ENCODE data around the gene CCDC85B. TPM values are rescaled to one million over a fixed set of nuclear protein-coding genes. Genes with fewer than 3 reads are reported as not detected.

The CCDC85B gene
- total and polyA plus RNA-seq, 12 donors, result 0.16 to 162 (median 58.4) TPM

DNA sequence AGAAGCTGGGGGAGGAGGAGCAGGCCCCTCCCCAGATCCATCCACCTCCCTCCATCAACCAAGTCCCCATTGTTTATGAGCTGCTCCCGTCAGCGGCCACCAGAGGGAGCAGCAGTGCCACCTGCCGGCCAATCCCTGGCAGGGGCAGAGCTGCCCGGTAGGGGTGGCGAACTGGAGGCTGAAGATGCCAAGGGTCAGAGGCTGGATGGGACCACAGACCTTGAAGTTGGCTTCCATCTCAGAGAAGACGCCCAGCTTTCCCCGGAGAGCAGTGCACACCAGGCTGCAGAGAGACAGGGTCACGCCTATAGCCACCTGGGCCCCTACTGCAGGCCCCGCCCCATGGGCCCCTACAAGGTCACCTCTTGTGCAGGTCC, 5.8 kb upstream of the CCDC85B start:
- peak; percentile 73 to 84 (median 79) for DNase-seq
- TF ChIP-seq, protein P1, sequence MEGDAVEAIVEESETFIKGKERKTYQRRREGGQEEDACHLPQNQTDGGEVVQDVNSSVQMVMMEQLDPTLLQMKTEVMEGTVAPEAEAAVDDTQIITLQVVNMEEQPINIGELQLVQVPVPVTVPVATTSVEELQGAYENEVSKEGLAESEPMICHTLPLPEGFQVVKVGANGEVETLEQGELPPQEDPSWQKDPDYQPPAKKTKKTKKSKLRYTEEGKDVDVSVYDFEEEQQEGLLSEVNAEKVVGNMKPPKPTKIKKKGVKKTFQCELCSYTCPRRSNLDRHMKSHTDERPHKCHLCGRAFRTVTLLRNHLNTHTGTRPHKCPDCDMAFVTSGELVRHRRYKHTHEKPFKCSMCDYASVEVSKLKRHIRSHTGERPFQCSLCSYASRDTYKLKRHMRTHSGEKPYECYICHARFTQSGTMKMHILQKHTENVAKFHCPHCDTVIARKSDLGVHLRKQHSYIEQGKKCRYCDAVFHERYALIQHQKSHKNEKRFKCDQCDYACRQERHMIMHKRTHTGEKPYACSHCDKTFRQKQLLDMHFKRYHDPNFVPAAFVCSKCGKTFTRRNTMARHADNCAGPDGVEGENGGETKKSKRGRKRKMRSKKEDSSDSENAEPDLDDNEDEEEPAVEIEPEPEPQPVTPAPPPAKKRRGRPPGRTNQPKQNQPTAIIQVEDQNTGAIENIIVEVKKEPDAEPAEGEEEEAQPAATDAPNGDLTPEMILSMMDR (IDR thresholded peaks at IDR 0.05), result peak; percentile 97 to 100 (median 98)
- no peak for TF ChIP-seq POLR2A (IDR thresholded peaks at IDR 0.05)
- no peak overlapping the region for H3K4me3 ChIP-seq
- intact Hi-C loops (cut with DNase I), result loop anchor here (2.0 to 5.0 kb wide), 3 partner anchors 78 to 104 kb away; partner anchors contain the start of gene SART1 (in 2 of the 2)
- WGBS, 4 donors, result 15 to 20% (median 16%) methylated on average over 8 to 9 of the region's 9 CpGs; no CpG with 5 or more reads in 1 of the 4 donors
- no peaks in the 10 kb centered on the region for H3K9me3 ChIP-seq (replicated peaks in 1 of 3)
- no peak overlapping the region for H3K27ac ChIP-seq
- no peaks in the 10 kb centered on the region for H3K27me3 ChIP-seq
- peaks cover 0 to 43% of the 10 kb centered on the region in 2 donors for H3K36me3 ChIP-seq (replicated peaks in 1 of 2)
- H3K4me1 ChIP-seq (replicated peaks in 1 of 2), result peaks cover 15 to 21% of the 10 kb centered on the region in 2 donors

DNA sequence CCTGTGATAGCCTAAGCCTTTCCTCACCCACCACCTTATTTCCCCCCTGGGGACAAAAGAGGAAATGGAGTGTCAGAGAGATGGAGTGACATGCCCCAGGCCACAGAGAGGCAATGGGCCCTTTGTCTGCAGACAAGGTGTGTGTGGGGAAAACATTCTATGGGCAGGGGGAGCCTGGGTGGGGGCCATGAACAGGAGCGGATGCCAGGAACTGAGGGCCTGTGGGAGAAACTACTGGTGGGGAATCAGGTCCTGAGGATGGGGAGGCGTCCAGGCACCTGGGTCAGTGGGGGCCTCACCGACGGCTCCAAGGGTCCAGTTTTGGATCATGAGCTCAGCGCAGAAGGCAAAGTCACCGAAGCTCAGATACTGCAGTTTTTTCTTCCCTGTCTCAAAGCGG, 5.2 kb upstream of the CCDC85B start:
- DNase-seq, result peak in 1 of 7 donors; percentile 22
- Histone ChIP-seq H3K27ac (no peak overlapping the region), H3K4me3 (no peak overlapping the region), H3K27me3 (no peaks in the 10 kb centered on the region), H3K9me3 (replicated peaks in 1 of 3) (no peaks in the 10 kb centered on the region), H3K4me1 (replicated peaks in 1 of 2) (peaks cover 20 to 26% of the 10 kb centered on the region in 2 donors), H3K36me3 (replicated peaks in 1 of 2) (peaks cover 0 to 43% of the 10 kb centered on the region in 2 donors)
- 86 to 96% (median 90%) methylated on average over 7 of the region's 7 CpGs for WGBS, 4 donors
- intact Hi-C loops (cut with DNase I), result loop anchor here (2.0 to 5.0 kb wide), 2 partner anchors 77 to 104 kb away; partner anchors contain the start of gene SART1 (in 1 of the 2)
- TF ChIP-seq POLR2A (IDR thresholded peaks at IDR 0.05), result no peak
- TF ChIP-seq, protein P1 (IDR thresholded peaks at IDR 0.05), result no peak

DNA sequence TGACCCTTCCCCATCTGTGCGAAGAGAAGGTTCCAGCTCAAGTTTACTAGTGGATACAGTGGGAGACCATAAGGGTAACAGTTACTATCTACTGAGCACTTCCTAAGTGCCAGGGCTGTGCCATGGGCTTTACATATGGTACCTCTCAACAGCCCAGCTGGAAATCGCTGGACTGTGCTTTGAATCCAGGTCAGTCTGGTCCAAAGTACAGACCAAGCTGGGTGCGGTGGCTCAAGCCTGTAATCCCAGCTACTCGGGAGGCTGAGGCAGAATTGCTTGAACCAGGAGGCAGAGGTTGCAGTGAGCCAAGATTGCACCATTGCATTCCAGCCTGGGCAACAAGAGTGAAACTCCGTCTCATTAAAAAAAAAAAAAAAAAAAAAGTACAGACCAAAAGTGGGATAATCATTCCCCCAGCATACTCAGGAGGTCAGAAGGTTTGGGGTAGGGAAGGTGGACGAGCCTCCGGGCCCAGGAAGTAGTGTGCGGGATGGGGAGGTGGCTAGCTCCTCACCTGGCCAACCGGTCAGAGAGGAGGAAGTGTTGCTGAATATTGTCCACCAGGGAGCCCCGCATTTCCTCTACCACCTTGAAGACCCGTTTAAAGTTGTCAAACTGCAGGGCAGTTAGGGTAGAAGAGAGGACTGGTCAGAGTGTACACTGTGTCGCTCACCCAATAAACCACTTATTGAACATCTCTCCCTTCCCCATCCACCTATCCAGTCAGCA, 4.5 kb upstream of the CCDC85B start:
- no peak overlapping the region for H3K27ac ChIP-seq
- 88 to 91% (median 89%) methylated on average over 11 to 12 of the region's 12 CpGs for WGBS, 4 donors
- no peaks in the 10 kb centered on the region for H3K27me3 ChIP-seq
- no peaks in the 10 kb centered on the region for H3K9me3 ChIP-seq (replicated peaks in 1 of 3)
- peaks cover 24 to 26% of the 10 kb centered on the region in 2 donors for H3K4me1 ChIP-seq (replicated peaks in 1 of 2)
- no peak overlapping the region for H3K4me3 ChIP-seq
- H3K36me3 ChIP-seq (replicated peaks in 1 of 2), result peaks cover 0 to 43% of the 10 kb centered on the region in 2 donors
- no peak for DNase-seq
- TF ChIP-seq, protein P1 (IDR thresholded peaks at IDR 0.05), result no peak
- TF ChIP-seq POLR2A (IDR thresholded peaks at IDR 0.05), result no peak
- intact Hi-C loops (cut with DNase I), result loop anchor here (2.0 to 5.0 kb wide), 2 partner anchors 76 to 103 kb away; partner anchors contain the start of gene SART1 (in 1 of the 2)

DNA sequence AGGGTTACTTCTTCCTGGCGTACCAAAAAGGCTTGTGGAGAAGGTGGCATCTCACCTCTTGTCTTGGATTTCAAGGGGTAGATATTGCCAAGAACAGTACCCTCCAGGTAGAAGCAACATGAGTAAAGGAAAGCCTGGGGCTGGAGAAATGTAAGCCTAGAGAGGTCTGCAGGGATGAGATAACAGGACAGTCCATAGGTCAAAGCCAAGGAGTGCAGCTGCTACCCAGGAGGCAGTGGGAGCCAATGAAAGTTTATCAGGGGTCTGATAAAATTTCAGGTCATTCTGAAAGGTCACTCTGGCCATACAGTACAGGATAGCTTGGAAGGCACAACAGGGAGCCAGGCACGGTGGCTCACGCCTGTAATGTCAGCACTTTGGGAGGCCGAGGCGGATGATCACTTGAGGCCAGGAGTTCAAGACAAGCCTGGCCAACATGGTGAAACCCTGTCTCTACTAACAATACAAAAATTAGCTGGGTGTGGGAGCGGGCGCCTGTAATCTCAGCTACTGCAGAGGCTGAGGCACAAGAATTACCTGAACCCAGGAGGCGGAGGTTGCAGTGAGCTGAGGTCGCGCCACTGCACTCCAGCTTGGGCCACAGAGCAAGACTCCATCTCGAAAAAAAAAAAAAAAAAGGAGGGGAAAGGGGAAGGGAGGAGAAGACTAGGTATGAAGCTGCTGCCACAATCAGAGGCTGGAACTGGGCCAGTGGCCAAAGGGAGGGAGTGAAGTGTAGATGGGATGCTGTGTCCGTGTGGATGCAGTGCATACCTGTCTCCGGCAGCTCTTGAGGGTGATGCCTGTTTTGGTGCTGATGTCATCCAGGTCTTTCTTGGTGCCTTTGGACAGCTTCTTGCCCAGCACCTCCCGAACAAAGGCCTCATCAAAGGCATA, 3.4 kb upstream of the CCDC85B start:
- TF ChIP-seq, protein P1 (IDR thresholded peaks at IDR 0.05), result no peak
- no peak for TF ChIP-seq POLR2A (IDR thresholded peaks at IDR 0.05)
- Histone ChIP-seq H3K4me1 (replicated peaks in 1 of 2) (peaks cover 36% of the 10 kb centered on the region in 2 donors), H3K36me3 (replicated peaks in 1 of 2) (peaks cover 0 to 42% of the 10 kb centered on the region in 2 donors), H3K27ac (peak overlapping the region in 3 of 5 donors; percentile 95 to 99 (median 96)), H3K9me3 (replicated peaks in 1 of 3) (no peaks in the 10 kb centered on the region), H3K27me3 (no peaks in the 10 kb centered on the region), H3K4me3 (no peak overlapping the region)
- intact Hi-C loops (cut with DNase I), result loop anchor here in 1 of 2 donors (5.0 kb wide), 1 partner anchor 75 kb away; the partner anchor contains the start of gene SART1
- peak in 2 of 7 donors; percentile 26 to 47 for DNase-seq
- 81 to 84% (median 82%) methylated on average over 11 to 14 of the region's 14 CpGs for WGBS, 4 donors

Data from adrenal gland (tissue), 12 donors.